Lower leg skin (tissue), 3 donors: Measurements from ENCODE around the gene FPGS.

Experiments
- POLR2A ChIP-seq, 2 donors: fragments of 450-650 bp; IDR thresholded peaks; one replicate each; pipeline ENCODE4 v1.6.1; 2016 to 2017; ENCODE audit warnings: antibody characterized with exemption in 2 of 2, mild to moderate bottlenecking in 1 of 2, moderate library complexity in 1 of 2
- TF ChIP-seq, protein P1 (sequence below), 3 donors: fragments of 450-650 bp; IDR thresholded peaks; one replicate each; pipeline ENCODE4 v1.5.1; 2016; ENCODE audit warnings: antibody characterized with exemption in 3 of 3, mild to moderate bottlenecking in 3 of 3, moderate library complexity in 2 of 3

DNA sequence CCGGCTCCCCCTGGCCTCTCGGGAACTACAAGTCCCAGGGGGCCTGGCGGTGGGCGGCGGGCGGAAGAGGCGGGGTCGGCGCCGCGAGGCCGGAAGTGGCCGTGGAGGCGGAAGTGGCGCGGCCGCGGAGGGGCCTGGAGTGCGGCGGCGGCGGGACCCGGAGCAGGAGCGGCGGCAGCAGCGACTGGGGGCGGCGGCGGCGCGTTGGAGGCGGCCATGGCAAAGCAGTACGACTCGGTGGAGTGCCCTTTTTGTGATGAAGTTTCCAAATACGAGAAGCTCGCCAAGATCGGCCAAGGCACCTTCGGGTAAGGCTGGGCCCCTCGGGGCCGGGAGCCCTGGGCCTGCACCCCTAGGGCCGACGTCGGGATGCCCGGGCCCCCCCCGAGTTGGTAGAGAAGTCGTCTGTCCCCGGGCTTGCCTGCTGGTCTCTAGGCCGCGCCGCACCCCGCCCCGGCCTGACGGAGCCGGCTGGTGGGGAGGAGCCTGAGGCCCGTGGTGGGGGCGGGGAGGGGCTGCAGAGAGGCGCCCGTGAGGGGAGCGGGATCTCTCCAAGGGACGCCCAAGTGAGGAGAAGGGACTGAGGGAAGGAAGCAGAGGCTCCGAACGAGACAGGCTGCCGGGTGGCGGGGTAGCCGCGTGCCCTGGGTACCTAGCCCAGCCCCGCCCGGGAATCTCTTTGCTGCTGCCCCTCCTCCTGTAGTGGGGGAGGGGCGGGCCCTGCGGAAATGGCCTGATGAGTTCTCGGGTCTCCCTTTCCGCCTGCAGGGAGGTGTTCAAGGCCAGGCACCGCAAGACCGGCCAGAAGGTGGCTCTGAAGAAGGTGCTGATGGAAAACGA, 16.5 kb upstream of the FPGS start, which contains the start of gene CDK9:
- TF ChIP-seq, protein P1, sequence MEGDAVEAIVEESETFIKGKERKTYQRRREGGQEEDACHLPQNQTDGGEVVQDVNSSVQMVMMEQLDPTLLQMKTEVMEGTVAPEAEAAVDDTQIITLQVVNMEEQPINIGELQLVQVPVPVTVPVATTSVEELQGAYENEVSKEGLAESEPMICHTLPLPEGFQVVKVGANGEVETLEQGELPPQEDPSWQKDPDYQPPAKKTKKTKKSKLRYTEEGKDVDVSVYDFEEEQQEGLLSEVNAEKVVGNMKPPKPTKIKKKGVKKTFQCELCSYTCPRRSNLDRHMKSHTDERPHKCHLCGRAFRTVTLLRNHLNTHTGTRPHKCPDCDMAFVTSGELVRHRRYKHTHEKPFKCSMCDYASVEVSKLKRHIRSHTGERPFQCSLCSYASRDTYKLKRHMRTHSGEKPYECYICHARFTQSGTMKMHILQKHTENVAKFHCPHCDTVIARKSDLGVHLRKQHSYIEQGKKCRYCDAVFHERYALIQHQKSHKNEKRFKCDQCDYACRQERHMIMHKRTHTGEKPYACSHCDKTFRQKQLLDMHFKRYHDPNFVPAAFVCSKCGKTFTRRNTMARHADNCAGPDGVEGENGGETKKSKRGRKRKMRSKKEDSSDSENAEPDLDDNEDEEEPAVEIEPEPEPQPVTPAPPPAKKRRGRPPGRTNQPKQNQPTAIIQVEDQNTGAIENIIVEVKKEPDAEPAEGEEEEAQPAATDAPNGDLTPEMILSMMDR (IDR thresholded peaks at IDR 0.05): no peak
- peak in 1 of 2 donors; percentile 39 for TF ChIP-seq POLR2A (IDR thresholded peaks at IDR 0.05)
